Activated CD8-positive, alpha-beta memory T cell treated with anti-CD3 and anti-CD28 coated beads, Interleukin-2, amount 50 U/mL, for 1 hour (primary cell): Measurements from ENCODE around the gene BEAN1.

Experiments
- DNase-seq: peaks from one replicate; pipeline ENCODE4 v3.0.0-alpha.2; 2020; ENCODE audit errors: extremely low read depth

Gene BEAN1

DNA sequence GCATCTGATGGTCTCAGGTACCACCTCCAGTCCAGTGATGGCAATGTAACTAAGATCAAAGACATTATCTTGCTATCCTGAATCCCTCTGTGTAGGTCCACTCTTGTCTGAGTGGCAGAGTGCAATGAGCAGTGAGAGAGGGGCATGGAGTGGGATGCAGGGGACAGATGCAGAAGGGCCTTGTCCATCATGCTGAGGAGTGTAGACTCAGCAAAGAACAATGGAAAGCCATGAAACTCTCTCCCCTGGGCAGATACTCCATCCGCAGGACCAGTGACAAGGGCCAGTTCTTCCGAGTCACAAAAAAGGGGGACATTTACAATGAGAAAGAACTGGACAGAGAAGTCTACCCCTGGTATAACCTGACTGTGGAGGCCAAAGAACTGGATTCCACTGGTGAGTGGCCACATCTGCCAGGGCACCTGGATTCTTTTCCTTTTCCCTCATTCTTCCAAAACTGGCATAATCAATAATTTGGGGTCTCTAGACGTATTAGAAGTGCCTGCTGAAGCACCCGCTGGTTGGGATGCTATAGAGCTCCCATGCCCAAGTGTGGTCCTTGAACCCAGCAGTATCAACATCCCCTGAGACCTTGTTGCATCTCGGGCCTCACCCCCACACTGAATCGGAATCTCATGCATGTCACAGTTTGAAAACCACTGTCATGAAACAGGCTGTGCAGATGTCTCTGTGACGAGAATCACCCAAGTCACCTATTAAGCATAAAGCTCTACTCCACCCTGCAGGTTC is 31.1 kb upstream of the BEAN1 start:
- no peak for DNase-seq

DNA sequence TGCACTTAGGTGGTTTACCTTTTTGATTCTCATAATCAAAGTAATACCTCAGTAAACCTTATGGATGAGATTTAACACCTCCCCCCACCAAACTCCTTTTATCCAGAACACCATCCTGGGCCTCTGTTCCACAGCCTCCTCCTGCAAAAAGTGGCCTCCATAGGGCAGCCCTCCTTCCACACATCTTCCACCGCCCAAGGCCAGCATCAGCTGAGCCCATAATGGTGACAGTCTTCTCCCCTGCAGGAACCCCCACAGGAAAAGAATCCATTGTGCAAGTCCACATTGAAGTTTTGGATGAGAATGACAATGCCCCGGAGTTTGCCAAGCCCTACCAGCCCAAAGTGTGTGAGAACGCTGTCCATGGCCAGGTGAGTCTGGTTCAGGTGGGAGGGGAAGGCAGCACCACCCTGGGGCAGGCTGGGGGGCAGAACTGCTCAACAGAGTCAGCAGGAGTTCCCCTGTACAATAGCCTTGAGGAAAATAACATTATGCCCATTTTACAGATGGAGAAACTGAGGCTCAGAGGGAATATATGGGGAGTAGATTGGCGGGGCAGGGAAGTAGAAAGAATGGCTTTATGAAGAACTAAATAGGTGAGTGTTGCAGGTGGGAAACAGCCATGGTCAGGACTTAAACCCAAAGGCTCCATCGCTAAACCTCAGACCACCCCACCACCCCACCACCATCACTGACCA is 29.2 kb upstream of the BEAN1 start:
- DNase-seq, result no peak

GRCh38 chr16:66399031-66399430 is 28.1 kb upstream of the BEAN1 start:
- no peak for DNase-seq

DNA sequence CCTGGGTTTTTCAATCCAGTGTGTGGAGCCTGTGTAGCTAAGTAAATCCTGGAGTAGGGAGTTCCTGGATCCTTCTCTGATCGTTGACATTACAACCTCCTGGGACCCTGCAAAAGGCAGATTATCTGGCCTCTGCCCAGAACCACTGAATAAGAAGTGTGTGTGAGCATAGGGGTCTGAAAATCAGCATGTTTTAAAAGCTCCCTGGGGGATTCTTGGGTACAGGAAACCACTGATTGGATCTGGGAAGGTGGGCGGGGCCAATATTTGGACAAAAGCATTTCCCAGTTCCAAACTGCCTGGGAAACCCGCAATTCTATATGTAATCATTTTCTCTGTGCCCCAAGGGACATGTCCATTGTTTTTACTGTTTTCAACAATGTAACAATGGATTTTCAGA is 27.2 kb upstream of the BEAN1 start:
- DNase-seq, result no peak

GRCh38 chr16:66400503-66401380 is 26.4 kb upstream of the BEAN1 start:
- DNase-seq, result no peak

- no peak for DNase-seq
Observed at GRCh38 chr16:66401610-66402009, 25.5 kb upstream of the BEAN1 start.

DNA sequence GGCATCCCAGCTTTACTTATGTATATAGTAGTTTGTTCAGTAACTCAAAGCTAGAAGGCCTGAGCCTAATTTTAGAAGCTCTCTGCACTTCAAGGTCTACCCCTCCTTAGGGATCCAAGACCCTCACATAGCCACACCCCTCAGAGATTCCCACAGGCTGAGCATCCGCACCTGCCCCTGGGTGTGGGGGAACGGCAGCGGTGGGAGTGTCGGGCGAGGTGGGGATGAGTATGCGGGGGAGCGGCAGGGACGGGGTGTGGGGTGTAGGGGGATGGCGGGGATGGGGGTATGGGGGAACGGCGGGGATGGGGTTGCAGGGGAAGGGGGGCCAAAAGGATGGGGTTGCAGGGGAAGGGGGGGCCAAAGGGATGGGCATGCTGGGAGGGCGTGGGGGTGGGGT is 24.9 kb upstream of the BEAN1 start:
- DNase-seq, result no peak

GRCh38 chr16:66402591-66403230 is 24.4 kb upstream of the BEAN1 start:
- no peak for DNase-seq

- no peak for DNase-seq
Observed at GRCh38 chr16:66403531-66404145, 23.5 kb upstream of the BEAN1 start.

DNA sequence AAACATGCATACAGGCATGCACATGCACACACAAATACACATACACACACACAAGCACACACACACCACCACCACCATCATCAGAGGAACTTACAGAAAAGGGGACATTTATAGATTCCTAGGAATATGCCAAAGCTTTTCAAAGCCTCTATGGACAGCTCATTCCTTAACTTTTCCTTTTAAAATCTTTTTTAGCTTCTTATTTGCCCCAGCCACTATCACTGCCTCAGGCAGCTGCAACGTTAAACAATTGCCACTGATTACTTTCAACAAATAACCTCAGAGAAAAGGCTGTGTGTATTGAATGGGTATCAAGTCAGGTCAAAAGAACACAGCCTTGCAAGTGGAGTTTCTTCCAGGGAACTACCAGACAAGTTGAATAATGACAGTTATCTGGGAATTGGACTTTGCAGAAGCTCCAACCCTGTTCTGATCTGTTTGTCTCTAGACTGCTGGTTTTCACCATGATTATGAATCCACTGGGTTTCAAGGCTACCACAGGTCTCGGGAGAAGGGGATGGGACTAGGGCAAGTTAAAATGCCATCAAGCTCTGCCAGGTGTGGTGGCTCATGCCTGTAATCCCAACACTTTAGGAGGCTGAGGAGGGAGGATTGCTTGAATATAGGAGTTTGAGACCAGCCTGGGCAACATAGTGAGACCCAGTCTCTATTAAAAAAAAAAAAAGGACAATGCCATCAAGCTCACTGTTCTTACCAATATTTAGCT is 21.9 kb upstream of the BEAN1 start:
- DNase-seq, result no peak

DNA sequence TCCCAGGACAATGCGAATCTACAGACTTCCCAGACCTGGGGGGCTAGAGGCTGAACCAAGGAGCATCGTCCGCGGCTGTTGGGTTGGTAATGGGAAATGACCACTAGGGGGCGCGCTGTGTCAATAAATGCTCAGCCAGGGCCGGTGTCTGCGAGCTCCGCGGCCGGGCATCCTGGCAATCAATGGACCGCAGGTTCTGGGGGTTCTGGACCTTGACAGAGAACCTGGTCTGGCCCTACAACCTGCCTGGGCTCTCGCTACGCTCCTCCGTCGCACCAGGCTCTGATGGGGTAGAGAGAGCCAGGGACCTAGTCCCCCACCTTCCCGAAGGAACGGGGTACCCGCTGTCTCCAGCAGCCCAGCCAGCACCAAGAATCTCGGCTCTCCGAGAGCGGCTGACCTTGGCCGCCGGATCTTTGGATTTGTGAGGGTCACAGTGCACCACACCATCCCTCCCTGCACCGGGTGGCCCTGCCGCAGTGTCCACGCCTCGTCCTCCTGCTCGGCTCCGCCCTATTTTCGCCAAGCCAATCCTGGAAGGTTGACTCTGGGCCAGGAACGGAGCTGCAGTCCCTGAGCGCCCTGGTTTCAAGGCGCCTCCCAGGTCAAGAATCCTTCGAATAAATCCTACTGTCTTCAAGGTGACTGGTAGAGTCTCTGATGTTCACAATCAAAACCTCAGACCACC is 20.4 kb upstream of the BEAN1 start:
- DNase-seq, result peak; percentile 68

DNA sequence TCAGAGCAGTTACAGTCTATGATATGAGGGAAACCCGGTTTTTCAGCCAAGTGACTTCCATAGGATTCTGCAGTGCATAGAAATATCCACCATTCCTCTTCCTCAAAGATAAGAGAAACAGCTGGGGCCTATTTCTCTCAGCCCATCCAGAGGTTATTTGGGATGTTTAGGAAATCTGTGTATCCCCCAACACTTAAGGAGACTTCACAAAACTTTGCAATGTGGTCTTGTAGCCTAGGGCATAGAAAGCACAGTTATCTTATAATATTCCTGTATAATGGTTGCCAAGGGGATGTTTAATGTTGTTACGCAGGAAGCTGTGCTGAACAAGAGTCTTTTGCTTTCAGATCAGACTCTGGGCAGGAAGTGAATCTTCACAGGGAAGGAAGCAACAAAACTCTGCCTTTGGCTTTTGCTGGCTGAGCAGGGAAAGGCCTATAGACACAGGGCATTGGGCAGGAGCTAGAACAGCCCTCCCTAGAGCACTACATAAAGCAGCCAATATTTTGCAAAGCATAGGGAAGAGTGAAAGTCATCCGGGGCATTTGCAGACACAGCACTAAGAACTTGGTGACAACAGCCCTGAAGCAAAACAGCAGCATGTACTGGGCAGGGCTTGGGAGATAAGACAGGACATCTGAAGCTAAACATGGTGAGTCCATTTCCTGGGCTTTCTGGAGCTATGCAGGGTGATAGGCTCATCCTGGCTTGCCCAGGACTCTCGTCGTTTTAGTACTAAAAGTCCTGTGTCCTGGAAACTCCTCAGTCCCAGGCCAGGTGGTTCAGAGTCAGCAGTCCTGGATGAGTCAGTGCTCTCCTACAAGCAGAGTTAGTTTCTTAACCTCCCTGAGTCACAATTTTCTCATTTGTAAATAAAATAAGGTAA is 18.7 kb upstream of the BEAN1 start:
- DNase-seq, result no peak

DNA sequence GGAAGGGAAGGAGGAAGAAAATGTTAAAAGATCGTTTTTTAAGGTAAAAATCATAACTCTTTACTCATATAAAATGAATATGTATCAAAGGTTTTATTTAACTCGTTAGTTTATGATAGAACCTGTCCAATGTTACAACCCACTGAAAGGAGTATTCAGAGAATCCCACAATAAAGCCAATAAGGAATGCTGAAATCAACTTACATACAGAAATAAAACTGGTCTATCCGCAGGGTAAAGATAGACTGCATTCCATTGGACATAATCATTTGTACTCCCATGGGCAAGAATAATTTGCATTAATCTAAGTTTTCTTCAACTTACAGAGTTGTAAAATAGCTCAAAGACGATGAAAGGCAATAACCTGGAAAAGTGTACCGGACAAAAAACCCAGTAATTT is 17.9 kb upstream of the BEAN1 start:
- no peak for DNase-seq

- DNase-seq, result no peak
Observed at GRCh38 chr16:66412182-66412581, 14.9 kb upstream of the BEAN1 start.

- no peak for DNase-seq
Observed at GRCh38 chr16:66414891-66415290, 12.2 kb upstream of the BEAN1 start.

DNA sequence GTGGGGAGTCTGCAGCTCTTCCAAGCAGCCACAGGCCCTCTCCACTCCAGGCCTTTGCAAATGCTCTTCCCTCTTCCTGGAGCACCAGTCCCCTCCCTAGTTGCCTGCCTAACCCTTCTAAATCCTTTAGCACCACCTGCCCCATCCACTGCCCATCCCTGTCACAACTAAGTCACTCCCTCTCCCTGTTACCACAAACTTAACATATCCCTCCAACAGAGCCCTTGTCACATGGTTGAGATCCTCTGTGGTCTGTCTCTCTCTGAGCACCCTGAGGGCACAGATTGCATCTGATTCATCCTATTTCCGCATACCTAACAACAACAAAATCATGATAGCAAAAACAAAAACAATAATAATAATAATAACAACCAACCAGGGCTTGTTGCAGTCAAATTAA is 11.0 kb upstream of the BEAN1 start:
- no peak for DNase-seq

DNA sequence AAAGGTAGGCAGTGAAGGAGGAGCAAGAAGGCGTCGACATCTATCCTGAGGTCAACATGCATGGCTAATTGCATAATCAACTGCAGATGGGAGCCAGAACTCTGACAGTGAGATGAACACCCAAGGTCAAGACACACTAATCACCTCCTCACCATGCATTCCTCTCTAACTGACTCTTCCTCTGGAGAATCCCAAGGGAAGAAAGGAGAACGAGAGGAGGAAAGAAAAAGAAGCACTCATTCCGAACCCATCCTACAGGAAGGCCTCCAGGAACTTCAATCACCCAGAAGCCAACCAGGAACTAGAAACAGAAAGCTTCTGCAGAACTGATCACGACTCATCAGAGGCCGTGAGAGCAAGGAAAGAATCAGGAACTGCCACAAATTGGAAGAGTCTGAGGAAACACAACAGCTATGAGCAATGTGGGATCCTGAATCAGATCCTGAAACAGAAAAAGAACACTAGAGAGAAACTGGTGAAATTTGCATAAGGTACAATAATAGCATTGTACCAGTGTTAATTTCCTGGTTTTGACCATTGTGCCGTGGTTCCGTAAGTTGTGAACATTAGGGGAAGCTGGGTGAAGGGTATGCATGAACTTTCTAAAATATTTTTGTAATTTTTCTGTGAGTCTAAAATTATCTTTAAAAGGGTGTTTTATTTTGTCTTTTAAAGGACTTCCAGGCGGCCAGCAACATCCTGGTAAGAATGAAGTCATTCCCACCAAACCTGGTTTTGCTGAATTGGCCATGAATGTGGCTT is 10.0 kb upstream of the BEAN1 start:
- no peak for DNase-seq

- DNase-seq, result no peak
Observed at GRCh38 chr16:66418165-66418962, 8.7 kb upstream of the BEAN1 start.
